CD4-positive, alpha-beta T cell treated with Interleukin-17A for 4 hours (primary cell): ENCODE data around the gene CACNA1C.
"Not testable (repeated sequence)": the region's sequence is repeated elsewhere in the genome, so short reads cannot be mapped to it uniquely, and the experiment has no call there.

Source experiments
- DNase-seq: peaks from one replicate; pipeline ENCODE4 v3.0.0-alpha.2; 2020; ENCODE audit warnings: mixed read lengths

Gene CACNA1C

DNA sequence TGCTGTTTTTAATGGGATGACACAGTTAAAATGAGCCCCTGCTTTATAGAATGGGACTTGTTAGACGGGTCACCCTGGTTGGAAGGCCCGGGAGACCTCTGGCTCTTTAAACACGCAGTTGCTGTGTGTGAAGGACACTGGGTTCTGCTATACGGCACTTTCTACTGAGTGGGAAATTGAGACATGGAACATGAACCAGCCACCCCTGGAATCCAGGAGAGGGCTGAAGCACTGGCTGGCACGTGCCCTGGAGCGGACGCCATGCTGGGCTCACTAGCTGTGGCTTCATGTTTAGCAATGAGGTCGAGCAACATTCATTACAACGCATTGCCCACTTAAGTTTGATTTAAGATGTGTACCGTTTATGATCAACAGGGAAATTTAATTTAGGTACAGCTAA is 23.9 kb downstream of the CACNA1C start:
- DNase-seq: no peak

DNA sequence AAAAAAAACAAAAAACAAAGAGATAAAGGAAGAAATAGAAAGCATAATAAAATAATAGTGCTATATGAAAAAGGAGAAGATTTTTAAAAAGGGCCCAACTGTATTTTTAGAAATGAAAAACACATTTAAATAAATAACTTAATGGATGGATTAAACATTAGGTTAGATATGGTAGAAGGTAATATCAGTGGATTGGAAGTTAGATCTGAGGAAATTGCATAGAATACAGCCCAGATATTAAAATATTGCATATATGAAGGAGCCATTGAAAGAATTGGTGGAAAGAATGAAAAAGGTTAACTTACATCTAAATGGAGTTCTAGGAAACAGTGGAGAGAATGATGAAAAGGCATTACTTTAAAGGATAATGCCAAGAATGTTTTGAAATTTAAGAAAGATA is 27.8 kb downstream of the CACNA1C start:
- no peak for DNase-seq

DNA sequence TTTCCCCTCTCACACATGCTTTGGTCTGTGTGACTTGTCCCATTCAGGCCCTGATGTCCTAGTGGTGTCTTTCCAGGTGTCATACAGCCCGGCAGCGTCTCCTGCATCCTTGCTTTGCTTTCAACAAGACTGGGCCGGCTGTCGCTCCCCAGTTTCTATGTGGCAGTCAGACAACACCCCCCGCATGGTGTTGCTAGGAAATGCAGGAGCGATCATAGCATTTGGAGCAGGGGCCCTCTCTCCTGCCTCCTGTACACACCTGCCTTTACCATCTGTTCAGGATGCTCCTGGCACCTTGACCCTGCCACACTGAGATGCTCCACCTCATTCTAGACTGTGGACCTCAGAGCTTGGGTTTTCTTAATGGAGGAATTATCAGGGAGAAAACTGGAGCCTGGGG is 29.5 kb downstream of the CACNA1C start:
- no peak for DNase-seq

DNA sequence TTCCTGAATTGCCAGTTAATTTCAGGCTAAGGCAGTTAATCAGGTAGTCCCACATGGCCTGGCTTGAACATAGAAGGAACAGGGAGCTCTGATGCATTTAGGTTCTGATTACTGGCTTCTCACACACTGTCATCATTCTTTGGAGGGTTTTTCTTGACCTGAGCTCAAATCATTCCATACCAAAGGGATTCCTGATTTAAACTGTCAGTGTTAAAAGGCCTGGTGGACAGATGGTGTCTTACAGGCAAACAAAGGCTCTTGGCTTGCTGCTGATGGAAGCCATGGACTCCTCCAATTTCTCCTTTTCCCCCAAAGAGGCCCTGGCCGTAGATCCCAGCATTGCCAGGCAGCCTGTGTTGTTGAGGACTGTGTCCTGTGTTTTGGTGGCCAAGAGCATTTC is 30.2 kb downstream of the CACNA1C start:
- no peak for DNase-seq

DNA sequence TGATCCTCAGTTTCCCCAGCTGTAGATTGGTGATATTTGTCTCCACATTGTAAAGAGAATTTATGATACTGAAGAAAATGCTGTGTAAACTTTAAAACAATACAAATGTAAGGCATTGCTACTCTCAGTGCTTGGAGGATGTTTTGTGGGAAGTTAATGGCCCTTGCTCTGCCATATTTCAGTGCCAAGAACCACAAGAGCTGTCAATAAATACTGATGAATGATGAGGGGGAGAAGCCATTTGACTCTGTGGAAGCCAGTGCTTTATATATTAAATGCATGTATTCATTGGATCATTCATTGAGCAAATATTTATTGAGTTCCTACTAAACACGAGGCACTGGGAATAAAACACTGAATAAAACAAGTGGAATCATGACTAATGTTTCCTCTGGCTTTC is 30.8 kb downstream of the CACNA1C start:
- DNase-seq: no peak

DNA sequence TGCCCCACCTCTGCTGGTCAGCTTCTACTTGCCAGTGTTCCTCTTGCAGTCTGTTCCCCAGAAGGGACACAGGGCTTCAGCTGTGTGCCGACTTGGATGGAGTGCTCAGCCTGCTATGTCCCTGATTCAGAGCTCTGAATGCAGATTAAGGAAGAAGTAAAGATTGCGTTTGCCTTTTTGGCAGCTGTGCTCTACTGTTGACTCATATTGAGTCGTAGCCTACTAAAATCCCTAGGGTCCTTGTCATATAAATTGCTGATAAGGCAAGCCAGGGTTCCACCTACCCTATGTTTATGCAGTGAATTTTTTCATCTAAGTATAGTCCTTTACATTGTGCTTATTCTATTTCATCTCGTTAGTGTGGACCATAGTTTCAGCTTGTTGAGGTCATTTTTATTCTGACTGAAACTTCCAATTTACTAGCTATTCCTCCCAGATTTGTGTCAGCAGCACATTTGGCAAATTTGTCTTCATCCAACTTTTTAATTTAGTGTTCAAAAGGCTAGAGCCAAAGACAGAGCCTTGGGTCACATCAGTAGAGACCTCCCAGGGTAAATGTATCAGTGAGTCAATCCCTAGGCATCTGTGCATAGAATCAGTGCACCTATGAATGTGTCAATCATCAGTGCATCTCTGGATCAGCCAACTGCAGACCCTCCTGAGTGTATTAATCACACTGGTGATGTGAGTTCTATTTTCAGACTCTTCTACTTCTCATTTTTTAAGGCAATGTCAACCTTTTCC is 31.9 kb downstream of the CACNA1C start:
- no peak for DNase-seq

DNA sequence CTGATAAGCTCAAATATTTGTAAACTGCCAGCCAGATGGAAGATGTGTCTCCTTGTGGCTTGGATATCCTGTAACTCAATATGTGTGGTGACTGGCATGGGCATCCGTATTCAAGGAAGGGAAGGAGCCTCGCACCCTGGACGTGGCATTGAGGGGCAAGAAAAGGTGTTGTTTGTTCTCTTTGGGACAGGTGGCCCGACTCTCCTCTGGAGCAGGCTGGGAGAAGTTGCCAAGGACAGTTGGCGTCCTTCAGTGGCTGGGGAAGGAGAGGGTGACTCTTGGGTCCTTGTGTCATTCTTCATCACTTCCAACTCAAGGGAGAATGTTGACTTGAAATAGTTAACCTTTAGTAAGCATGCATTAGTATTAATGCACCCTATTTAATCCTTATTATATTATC is 39.6 kb downstream of the CACNA1C start:
- no peak for DNase-seq

DNA sequence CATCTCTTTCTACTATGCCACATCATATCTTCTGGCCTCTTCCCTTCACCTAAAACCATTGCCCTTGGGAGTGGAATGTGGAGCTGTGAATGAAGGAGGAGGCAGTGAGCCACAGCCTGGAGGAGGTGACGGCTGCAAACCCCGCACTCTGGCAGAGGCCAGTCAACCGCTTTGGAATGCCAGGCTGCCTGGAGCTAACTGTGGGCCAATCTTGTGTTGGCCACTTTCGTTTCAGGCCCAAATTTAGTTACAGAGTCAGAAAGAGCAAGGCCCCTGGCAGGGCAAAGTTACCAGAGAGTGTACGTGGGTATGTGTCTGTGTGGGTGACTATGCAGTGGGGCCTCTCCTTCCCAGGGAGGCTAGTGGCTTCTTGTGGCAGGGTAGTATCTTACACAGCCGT is 40.1 kb downstream of the CACNA1C start:
- no peak for DNase-seq

DNA sequence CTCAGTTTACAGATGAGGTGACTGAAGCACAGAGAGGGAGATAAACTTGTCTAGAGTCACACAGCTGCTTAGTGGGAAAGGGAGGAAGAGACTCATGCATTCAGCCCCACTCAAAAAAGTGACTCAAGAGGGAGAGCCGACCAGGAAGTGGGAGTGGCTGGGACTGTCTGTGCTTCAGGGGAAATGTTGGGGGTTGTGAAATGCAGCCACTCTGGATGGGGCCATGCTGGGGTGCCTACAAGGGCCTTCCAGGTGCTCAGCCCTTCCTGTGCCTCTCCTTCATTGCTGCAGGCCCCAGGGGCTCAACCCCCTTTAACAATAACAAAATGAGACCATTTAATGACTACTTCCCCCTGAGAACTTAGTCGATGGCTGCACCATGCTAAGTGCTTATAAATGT is 41.8 kb downstream of the CACNA1C start:
- DNase-seq: no peak

DNA sequence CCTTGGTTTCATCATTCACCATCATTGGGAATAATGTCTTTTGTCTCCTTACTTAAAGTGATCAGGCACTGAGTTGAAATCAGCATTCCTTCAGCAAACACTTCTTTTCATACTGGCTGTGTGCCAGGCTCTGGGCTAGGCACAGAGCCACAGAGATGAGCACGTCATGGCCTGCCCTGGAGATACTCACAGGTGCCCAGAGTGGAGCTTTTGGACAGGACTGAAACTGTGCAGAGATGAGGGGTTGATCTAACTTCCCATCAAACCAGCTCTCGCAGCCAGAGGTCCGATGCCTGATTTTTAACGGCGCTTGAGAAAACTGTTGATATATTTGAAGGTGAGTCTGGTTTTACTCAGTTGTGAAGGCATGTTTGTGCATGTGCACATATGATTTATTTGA is 43.1 kb downstream of the CACNA1C start:
- DNase-seq: no peak

DNA sequence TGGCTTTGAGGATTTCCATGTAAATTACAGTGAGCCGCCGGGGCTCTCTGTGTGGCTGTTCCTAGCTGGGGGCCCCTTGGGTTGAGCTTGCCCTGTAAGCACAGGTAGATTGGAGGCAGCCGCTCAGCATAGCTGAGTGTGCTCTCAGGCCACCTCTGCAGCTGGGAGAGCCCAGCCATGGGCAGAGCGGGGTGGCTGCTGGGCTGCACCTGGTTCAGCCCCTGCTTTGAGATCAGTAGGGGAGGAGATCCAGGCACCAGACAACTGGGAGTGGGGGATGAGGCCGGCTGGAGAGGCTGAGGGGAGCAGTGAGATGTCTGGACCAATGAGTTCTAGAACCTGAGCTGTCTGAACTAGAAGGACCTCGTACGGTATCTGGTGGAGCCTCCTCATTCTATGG is 44.8 kb downstream of the CACNA1C start:
- DNase-seq: no peak

DNA sequence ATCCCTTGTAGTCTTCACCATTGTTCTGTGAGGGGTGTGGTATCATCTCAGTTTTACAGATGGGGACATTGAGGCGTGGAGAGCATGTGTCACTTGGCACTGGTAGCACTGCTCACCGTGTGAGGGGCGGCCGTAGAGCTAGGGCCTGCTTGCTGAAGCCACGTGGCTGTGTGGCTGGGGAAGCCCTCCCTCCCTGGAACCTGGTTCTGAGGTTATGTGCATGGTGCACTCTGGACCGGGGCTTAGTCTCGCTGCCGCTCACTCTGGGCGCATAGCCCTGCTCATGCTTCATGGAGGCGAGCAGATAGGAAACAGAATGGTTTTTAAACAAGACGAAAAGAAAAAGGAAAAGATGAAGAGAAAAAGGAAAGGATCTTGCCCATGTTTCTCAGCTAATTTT is 46.1 kb downstream of the CACNA1C start:
- DNase-seq: no peak

DNA sequence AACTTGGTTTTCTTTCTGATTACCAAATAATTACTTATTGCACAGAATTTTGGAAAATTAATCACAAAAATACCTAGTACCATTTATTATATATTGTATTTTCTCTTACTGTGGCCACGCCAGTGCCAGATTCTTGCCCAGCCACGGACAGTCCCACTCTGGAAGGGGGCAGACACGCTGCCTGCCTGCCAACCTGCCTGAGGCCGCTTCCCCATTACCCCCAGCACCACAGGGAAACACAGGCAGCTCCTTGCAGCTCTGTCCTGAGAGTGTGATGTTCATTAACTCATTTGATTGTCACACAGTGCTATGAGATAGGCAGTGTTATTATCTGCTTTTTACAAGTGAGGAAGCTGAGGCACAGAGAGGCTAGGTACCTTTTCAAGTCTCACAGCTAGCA is 46.8 kb downstream of the CACNA1C start:
- no peak for DNase-seq

DNA sequence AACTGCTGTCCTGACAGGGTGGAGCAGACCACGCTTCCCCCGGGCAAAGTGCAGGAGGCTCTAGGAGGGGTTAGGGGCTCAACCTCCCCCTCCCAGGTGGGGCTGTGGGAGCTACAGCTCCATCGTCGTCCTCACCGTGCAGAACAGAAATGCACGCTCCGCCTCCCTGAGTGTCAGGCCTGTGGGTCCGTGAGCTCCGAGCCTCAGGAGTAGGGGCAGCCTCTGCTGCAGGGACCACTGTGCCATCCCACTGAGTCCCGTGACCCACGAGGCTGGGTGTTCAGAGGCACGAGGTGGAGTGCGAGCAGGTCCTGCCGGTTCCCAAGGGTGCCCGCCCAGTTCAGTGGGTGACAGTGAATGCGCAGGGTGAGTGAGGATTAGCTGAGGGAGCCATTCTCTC is 48.6 kb downstream of the CACNA1C start:
- DNase-seq: no peak

DNA sequence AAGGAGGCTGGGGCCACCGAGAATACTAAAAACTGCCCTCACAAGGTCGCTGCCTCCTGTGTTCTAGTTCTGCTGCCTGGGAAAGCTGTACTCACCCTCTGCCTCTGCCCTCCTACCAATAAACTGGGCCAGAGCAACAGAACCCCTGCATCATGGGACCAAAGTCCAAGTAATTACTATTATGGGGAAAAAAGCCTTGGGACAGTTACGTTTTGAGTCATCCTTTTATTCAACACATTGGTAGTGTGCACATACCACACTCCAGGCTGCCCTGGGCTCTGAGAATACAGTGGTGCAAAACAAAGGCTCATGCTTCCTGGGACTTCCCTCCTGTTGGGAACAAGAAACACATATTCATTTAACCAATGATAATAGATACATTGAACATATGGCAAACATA is 49.0 kb downstream of the CACNA1C start:
- no peak for DNase-seq

DNA sequence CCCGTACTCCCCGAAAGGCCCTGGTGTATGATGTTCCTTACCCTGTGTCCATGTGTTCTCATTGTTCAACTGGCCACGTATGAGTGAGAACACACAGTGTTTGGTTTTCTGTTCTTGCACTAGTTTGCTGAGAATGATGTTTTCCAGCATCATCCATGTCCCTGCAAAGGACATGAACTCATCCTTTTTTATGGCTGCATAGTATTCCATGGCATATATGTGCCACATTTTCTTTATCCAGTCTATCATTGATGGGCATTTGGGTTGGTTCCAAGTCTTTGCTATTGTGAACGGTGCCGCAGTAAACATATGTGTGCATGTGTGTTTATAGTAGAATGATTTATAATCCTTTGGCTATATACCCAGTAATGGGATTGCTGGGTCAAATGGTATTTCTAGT is 49.9 kb downstream of the CACNA1C start:
- not testable (repeated sequence) for DNase-seq

DNA sequence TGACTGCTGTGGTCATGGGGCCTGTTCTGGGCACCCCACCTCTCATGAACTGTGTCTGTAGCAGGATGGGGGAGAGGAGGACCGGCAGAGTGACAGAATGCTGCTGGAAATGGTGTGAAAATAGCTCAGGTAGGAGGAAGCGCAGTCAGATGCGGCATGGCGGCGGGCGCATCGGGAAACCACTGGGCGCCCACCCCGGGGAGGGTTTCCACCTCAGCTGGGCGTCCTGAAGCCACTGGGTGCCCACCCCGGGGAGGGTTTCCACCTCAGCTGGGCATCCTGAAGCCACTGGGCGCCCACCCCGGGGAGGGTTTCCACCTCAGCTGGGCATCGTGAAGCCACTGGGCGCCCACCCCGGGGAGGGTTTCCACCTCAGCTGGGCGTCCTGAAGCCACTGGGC is 52.6 kb downstream of the CACNA1C start:
- DNase-seq: not testable (repeated sequence)

DNA sequence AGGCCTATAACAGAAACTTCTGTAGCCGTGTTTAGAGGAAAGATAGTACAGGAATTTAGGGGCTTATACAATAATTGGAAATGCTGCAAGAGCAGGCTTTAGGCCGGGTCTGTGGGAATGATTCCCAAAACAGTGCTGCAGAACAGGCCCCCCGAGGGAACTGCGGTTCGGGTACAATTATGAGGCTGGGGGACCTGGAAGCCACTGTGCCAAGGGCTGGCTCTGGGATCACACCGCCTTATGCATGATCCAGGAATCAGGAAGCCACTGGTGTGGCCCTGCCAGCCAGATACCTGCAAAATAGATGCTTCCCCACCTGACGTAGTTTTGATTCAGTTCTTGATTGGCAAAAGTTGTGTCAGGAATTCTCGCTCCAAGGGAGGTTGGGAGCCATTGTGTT is 55.4 kb downstream of the CACNA1C start:
- DNase-seq: no peak

DNA sequence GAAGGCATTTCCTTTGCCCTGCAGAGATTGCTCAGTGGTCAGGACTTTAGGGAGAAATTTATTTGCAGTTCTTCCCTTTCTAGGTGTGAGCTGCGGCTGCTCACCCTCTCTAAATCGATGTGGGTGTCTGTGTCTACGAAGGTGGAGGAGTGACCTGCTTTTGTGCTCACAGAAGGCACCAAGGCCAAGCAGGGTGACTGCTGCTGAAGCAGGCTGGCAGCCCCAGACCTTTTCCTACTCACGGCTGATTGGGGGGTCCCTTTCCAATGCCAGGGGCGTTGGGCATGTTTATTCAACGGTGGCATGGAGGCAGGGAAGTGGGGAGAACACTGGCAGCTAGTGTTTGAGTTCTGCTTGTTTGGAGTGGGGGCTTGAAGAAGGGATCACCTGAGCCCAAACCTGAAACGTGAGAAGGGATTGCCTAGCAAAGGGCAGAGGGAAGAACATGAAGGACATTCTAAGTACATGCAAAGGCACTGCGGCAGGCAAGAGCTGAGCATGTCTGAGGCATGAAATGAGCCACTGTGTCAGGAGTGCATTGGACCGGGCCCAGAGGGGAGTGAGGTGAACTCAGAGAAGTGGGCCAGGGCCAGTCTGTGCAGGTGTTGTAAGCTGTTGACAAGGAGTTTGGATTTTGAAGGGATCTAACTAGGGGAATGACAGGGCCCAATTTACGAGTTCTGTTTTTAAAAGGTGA is 56.3 kb downstream of the CACNA1C start:
- DNase-seq: no peak

DNA sequence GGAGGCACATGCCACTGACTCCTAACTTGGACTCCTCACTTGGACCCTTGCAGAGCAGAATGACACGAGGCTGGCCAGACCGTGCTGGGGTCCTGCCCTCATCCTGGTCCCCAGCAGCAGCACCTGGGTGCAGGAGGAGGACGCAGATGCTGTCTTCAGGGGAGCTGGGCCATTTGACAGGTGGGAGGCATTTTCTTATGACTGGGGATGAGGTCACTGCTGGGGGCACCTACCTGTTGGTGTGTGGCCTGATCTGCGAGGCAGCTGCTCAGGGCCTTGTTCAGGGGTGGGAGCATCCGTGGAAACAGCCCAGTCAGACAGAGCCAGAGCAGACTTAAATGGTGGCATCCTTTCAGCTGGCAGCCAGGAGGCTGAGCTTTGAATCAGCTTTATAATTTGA is 57.3 kb downstream of the CACNA1C start:
- DNase-seq: no peak

DNA sequence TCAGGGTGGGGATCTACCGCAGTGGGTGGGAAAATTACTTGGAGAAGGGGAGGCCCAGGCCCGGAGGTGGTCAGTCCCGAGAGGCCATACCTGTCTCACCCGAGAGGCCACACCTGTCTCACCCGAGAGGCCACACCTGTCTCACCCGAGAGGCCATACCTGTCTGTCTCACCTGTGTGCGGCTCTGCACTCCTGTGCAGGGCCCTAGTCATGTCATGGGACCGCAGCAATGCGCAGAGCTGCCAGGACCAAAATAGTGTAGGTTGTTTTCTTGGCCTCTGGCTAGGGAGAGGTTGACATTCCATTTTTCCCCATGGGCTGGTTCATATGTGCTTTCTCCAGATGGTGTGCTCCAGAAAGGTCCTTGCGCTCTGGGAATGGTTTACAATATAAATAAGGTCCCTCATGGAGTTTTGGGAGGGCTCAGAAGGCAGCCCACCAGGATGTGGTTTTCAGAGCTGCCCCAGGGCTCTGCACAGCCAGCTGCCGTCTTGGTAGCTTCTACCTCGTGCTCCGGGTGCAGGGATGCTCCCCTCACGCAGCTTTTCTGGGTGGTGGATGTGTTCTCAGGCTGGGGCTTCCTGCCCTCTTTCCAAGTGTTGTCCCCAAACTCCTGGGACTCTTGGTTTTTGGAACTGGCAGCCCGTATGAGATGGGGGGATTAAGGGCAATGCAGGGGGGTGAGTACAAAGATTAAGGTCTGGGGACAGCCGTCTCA is 58.2 kb downstream of the CACNA1C start:
- DNase-seq: no peak

DNA sequence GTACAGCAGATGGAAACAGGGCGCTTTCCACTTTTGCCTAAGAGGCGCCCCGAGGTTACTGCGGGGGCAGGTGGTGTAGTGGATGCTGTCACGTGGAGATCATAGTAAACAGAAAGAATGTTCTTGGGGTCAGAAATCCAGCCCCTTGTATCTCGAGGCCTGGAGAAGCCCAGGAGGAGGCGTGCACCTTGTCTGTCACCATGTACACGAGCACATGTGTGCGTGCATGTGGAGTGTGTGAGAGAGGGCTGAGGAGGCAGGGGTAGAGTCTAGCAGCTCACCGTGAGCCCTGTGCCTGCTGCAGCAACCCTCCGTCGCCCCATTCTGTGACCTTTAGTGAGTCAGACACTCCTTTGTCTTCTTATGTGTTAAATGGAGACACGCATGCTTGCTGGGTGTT is 59.0 kb downstream of the CACNA1C start:
- no peak for DNase-seq

DNA sequence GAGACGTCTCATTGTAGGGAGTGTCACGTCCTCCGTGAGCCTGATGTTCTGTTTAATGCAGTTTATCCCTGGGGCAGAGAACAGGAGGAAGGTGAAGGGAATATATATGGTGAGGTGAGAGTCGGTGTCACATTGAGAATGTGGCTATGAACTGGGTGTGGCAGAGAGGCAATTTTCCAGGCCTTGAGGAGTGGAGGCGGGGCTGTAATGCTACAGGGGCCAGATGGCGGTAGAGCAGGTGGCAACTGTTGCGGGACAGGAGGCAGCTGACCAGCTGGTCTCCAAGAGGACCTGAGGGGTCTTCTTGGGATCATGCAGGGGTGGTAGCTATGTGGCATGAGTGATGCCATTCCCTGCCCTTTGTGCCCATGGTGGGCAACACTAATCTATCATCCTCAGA is 59.6 kb downstream of the CACNA1C start:
- DNase-seq: no peak
